ENCODE results near the gene SIVA1. TPM values are rescaled to one million over a fixed set of nuclear protein-coding genes. Genes with fewer than 3 reads are reported as not detected.

SIVA1 gene
- total RNA-seq, 1 donor from 2014 or later = 52.3 TPM

DNA sequence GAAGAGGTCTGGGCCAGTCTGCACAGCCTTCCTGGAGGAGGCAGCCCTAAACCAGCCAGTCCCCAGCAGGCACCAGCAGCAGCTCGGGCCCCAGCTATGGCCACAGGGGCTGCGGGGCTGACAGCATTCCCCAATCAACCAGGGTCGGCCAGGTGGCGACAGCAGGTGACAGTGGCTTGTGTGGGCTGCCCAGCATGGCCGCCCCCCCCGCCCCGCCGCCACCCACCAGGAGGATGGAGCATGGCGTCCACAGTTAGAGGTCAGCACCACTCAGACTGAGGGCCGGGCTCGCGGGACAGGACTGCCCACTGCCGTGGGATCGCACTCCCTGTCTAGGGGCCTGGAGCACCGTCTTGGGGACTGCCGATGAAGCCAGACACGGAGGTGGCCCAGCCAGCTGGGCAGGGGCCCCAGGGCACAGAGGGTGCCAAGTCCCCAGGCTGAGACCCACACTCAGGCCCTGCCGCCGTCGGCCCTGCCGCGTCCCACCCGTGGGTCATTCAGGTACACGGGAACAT is 27.6 kb downstream of the SIVA1 start:
- Mint-ChIP-seq H3K36me3 (ENCODE audit: unreplicated experiment) (peaks cover 3% of the 10 kb centered on the region), H3K4me3 (ENCODE audit: unreplicated experiment) (no peak overlapping the region), H3K4me1 (ENCODE audit: unreplicated experiment) (peaks cover 11% of the 10 kb centered on the region), H3K9me3 (ENCODE audit: unreplicated experiment) (no peaks in the 10 kb centered on the region), H3K27me3 (ENCODE audit: unreplicated experiment) (no peaks in the 10 kb centered on the region), H3K27ac (ENCODE audit: unreplicated experiment) (no peak overlapping the region)
- TF ChIP-seq CTCF (IDR thresholded peaks at IDR 0.05) = no peak
- DNase-seq (ENCODE audit: extremely low spot score, unreplicated experiment) = no peak

GRCh38 chr14:104781271-104782077 is 28.5 kb downstream of the SIVA1 start:
- Mint-ChIP-seq H3K27ac (ENCODE audit: unreplicated experiment) (no peak overlapping the region), H3K4me1 (ENCODE audit: unreplicated experiment) (peaks cover 13% of the 10 kb centered on the region), H3K9me3 (ENCODE audit: unreplicated experiment) (no peaks in the 10 kb centered on the region), H3K36me3 (ENCODE audit: unreplicated experiment) (no peaks in the 10 kb centered on the region), H3K27me3 (ENCODE audit: unreplicated experiment) (no peaks in the 10 kb centered on the region), H3K4me3 (ENCODE audit: unreplicated experiment) (no peak overlapping the region)
- TF ChIP-seq CTCF (IDR thresholded peaks at IDR 0.05) = no peak
- no peak for DNase-seq (ENCODE audit: extremely low spot score, unreplicated experiment)

GRCh38 chr14:104782086-104782807 is 29.3 kb downstream of the SIVA1 start:
- Mint-ChIP-seq H3K36me3 (ENCODE audit: unreplicated experiment) (no peaks in the 10 kb centered on the region), H3K4me3 (ENCODE audit: unreplicated experiment) (no peak overlapping the region), H3K27me3 (ENCODE audit: unreplicated experiment) (no peaks in the 10 kb centered on the region), H3K27ac (ENCODE audit: unreplicated experiment) (no peak overlapping the region), H3K4me1 (ENCODE audit: unreplicated experiment) (peaks cover 13% of the 10 kb centered on the region), H3K9me3 (ENCODE audit: unreplicated experiment) (no peaks in the 10 kb centered on the region)
- no peak for TF ChIP-seq CTCF (IDR thresholded peaks at IDR 0.05)
- no peak for DNase-seq (ENCODE audit: extremely low spot score, unreplicated experiment)

DNA sequence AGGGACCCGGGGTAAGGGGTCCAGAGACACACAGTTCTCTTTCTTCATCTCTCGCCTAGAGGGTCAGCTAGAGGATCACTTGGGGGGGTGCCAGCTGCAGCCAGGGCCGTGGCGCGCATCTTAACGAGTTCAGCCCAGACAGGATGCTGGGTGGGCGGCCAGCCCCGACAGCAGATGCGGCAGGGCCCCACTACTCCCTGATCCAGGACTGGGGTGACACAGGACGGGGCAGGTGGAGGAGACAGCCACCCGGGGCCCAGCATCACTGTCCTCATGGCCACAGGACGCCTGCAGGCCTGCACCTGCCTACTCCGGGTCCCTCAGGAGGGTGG is 29.8 kb downstream of the SIVA1 start:
- H3K27me3 Mint-ChIP-seq (ENCODE audit: unreplicated experiment) = no peaks in the 10 kb centered on the region
- H3K4me3 Mint-ChIP-seq (ENCODE audit: unreplicated experiment) = no peak overlapping the region
- TF ChIP-seq CTCF (IDR thresholded peaks at IDR 0.05) = no peak
- no peak for DNase-seq (ENCODE audit: extremely low spot score, unreplicated experiment)
- H3K4me1 Mint-ChIP-seq (ENCODE audit: unreplicated experiment) = peaks cover 13% of the 10 kb centered on the region
- no peaks in the 10 kb centered on the region for H3K36me3 Mint-ChIP-seq (ENCODE audit: unreplicated experiment)
- no peak overlapping the region for H3K27ac Mint-ChIP-seq (ENCODE audit: unreplicated experiment)
- no peaks in the 10 kb centered on the region for H3K9me3 Mint-ChIP-seq (ENCODE audit: unreplicated experiment)

Data from osteocyte (in vitro differentiated cells).